Thyroid gland (tissue), 4 donors: ENCODE results near the gene PLEKHA6. TPM values are rescaled to one million over a fixed set of nuclear protein-coding genes. Genes with fewer than 3 reads are reported as not detected.
A peak's percentile ranks its signal among the peaks of the same experiment; 100 is the strongest.

Experiments used
- DNase-seq, 2 donors: peaks; one replicate each; pipeline ENCODE4 v3.0.0-alpha.2; 2019
- H3K27ac ChIP-seq, 3 donors: fragments of 200-600 bp; sonication (generic); 1 replicate in 2 of 3; 2 replicates in 1 of 3; pipeline ENCODE4 v1.5.1; 2016 to 2019; ENCODE audit warnings: mild to moderate bottlenecking in 1 of 3, moderate library complexity in 1 of 3
- H3K27me3 ChIP-seq: fragments of 200-600 bp; sonication (generic); one replicate; pipeline ENCODE4 v1.5.1; 2019
- H3K36me3 ChIP-seq, 2 donors: fragments of 200-600 bp; sonication (generic); one replicate each; pipeline ENCODE4 v1.5.1; 2016 to 2019
- H3K4me1 ChIP-seq, 2 donors: fragments of 200-600 bp; sonication (generic); one replicate each; pipeline ENCODE4 v1.5.1; 2017 to 2019
- H3K4me3 ChIP-seq, 3 donors: fragments of 200-600 bp; sonication (generic); replicated peaks in 1 of 3; 1 replicate in 2 of 3; 2 replicates in 1 of 3; pipeline ENCODE4 v1.5.1; 2016; ENCODE audit warnings: mild to moderate bottlenecking in 1 of 3
- H3K9me3 ChIP-seq: fragments of 200-600 bp; sonication (generic); one replicate; pipeline ENCODE4 v1.5.1; 2017
- POLR2A ChIP-seq, 2 donors: fragments of 450-650 bp; IDR thresholded peaks; one replicate each; pipeline ENCODE4 v1.6.1; 2017; ENCODE audit warnings: antibody characterized with exemption in 2 of 2, mild to moderate bottlenecking in 2 of 2, moderate library complexity in 1 of 2
- WGBS, 2 donors: methylation state at CpG; one replicate each; pipeline ENCODE4 v1.1.5; 2017; 5-methylcytosine and 5-hydroxymethylcytosine counted together
- intact Hi-C: fragments of 100-400 bp; cut with DNase I; formaldehyde crosslinking; loops from one replicate; pipeline ENCODE4 v1.15.1; 2023
- total RNA-seq, 4 donors: library from RNA; depleted of rRNA; stranded (reverse); fragments of >200 nt; gene quantifications; one replicate each; pipeline ENCODE4 v1.2.3, GENCODE V29; 2016
- TF ChIP-seq, protein P1 (sequence below), 6 experiments: fragments of 200-600 bp in 3 of 6; fragments of 450-650 bp in 3 of 6; sonication (generic) in 3 of 6; IDR thresholded peaks; one replicate each; pipeline ENCODE4 v1.5.1; 2016 to 2019; ENCODE audit warnings: antibody characterized with exemption in 6 of 6, mild to moderate bottlenecking in 2 of 6, inconsistent platforms in 1 of 6, moderate library complexity in 1 of 6

The PLEKHA6 gene
- total RNA-seq, 4 donors from 2014 or later: 2.9 to 8.9 (median 4.0) TPM

DNA sequence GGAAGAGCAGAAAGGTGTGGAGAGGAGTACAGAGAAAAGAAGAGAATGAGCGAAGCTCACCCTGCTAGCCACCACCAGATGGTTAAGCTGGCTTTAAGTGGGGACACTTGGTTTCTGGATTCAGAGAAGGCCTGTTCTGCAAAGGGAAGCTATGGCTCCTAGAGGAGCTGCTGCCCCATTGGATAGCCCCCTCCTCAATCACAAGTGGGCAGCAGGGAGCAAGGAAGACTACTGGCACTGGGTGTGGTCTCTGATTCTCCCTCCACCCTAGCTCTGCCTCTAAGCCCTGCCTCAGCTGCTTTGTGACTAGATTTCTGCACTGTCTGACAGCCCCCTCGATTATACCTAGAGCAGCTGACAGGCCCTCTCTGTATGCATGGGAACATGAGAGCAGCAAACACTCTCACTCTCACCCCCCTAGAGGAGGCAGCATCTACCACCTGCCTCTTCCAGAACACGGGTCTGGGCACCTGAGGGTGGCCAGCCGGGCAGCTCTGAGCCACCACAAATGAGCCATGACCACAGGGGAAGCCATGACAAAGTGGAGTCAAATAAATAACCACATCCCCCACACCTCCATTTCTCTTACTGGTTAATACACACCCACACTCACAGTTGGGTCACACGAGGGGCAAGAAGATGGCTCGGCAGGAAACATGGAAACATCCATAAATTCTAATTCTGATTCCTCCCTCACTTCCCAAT lies 13.6 kb downstream of the PLEKHA6 start:
- Histone ChIP-seq H3K4me1 (peaks cover 0 to 11% of the 10 kb centered on the region in 2 donors), H3K36me3 (no peaks in the 10 kb centered on the region), H3K27me3 (no peaks in the 10 kb centered on the region), H3K27ac (no peak overlapping the region), H3K4me3 (no peak overlapping the region), H3K9me3 (no peaks in the 10 kb centered on the region)
- DNase-seq: no peak
- TF ChIP-seq, protein P1, sequence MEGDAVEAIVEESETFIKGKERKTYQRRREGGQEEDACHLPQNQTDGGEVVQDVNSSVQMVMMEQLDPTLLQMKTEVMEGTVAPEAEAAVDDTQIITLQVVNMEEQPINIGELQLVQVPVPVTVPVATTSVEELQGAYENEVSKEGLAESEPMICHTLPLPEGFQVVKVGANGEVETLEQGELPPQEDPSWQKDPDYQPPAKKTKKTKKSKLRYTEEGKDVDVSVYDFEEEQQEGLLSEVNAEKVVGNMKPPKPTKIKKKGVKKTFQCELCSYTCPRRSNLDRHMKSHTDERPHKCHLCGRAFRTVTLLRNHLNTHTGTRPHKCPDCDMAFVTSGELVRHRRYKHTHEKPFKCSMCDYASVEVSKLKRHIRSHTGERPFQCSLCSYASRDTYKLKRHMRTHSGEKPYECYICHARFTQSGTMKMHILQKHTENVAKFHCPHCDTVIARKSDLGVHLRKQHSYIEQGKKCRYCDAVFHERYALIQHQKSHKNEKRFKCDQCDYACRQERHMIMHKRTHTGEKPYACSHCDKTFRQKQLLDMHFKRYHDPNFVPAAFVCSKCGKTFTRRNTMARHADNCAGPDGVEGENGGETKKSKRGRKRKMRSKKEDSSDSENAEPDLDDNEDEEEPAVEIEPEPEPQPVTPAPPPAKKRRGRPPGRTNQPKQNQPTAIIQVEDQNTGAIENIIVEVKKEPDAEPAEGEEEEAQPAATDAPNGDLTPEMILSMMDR (IDR thresholded peaks at IDR 0.05): no peak
- TF ChIP-seq POLR2A (IDR thresholded peaks at IDR 0.05): no peak
- WGBS, 2 donors: 84 to 90% methylated on average over 6 of the region's 6 CpGs
- intact Hi-C loops: no loop called here

DNA sequence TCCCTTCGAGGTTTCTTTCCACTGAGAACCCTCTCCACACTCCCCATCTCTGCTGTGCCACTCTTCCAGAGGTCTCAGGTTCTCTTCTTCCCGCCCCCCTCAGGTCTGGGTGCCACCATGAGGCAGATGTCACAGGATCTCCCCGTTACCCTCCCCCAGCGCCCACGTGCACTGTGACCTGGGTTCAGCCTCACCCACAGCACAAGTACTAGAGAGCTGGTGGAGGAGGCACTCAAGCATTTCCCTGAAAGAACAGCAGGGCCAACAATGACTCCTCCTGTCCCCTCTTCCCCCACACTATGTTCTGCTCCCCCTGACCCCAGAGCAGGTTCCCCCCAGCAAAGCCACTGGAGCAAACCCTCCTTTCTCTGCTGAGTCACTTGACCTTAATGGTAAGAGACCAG lies 14.3 kb downstream of the PLEKHA6 start:
- no peaks in the 10 kb centered on the region for H3K9me3 ChIP-seq
- H3K4me3 ChIP-seq: no peak overlapping the region
- intact Hi-C loops: no loop called here
- H3K27me3 ChIP-seq: no peaks in the 10 kb centered on the region
- peak overlapping the region in 1 of 3 donors; percentile 24 for H3K27ac ChIP-seq
- DNase-seq: peak; percentile 68 to 74
- WGBS, 2 donors: 43 to 53% methylated on average over 5 of the region's 5 CpGs
- H3K4me1 ChIP-seq: peaks cover 0 to 11% of the 10 kb centered on the region in 2 donors
- TF ChIP-seq, protein P1 (IDR thresholded peaks at IDR 0.05): no peak
- no peak for TF ChIP-seq POLR2A (IDR thresholded peaks at IDR 0.05)
- H3K36me3 ChIP-seq: no peaks in the 10 kb centered on the region

DNA sequence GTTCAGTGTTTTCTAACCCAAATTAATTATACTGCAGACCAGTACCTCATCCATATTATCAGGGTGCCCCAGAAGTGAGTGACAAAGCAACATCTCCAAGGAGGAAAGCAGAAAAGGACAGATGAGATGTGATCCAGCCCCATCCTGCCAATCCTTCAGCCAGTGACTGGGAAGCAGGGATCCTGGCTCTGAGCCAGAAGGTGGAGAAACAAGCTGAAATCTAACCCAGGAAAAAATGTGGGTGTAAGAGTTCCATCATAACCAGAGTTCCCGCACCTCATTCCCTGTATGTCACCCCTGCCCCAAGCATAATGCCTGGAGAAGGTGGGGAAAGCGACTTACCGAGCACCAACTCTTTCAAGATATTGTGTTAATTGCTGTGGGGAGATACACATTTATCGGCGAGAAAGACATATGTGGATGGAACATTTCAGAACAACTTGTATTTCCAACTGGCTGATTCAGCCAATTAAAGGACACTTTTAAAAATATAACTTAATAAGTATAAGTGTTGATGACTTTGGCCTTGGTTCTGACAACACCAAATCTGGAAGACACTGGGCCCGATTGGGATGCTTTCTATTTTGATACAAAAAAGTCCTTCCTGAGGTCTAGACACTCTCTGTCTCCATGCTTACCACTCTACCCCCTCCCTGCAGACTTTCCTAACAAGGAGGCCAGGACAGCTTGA lies 14.9 kb downstream of the PLEKHA6 start:
- 85 to 92% methylated on average over 6 of the region's 6 CpGs for WGBS, 2 donors
- TF ChIP-seq, protein P1 (IDR thresholded peaks at IDR 0.05): no peak
- no peak for TF ChIP-seq POLR2A (IDR thresholded peaks at IDR 0.05)
- H3K36me3 ChIP-seq: no peaks in the 10 kb centered on the region
- peak; percentile 10 to 22 for DNase-seq
- H3K27ac ChIP-seq: peak overlapping the region in 1 of 3 donors; percentile 24
- intact Hi-C loops: no loop called here
- H3K27me3 ChIP-seq: no peaks in the 10 kb centered on the region
- H3K9me3 ChIP-seq: no peaks in the 10 kb centered on the region
- H3K4me3 ChIP-seq: no peak overlapping the region
- peaks cover 0 to 11% of the 10 kb centered on the region in 2 donors for H3K4me1 ChIP-seq

DNA sequence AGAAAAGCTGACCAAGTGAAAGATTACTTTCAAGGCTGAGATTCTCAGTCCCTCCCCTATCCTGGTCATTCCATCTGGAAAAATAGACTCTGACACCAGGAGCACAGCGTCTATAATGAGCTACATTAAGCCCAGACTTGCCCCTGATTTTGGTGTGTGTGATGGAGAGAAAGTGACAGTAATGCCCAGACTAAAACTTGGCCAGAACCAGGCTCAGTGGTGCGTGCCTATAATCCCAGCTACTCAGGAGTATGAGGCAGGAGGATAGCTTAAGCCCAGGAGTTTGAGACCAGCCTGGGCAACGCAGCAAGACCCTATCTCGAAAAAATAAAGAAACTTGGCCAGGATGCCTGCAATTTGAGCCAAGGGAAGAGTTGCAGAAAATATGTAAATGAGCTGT lies 15.9 kb downstream of the PLEKHA6 start:
- TF ChIP-seq, protein P1 (IDR thresholded peaks at IDR 0.05): no peak
- no peak for TF ChIP-seq POLR2A (IDR thresholded peaks at IDR 0.05)
- Histone ChIP-seq H3K27ac (no peak overlapping the region), H3K27me3 (no peaks in the 10 kb centered on the region), H3K9me3 (no peaks in the 10 kb centered on the region), H3K4me1 (peaks cover 0 to 11% of the 10 kb centered on the region in 2 donors), H3K4me3 (no peak overlapping the region), H3K36me3 (no peaks in the 10 kb centered on the region)
- intact Hi-C loops: no loop called here
- 84 to 90% methylated on average over 4 of the region's 4 CpGs for WGBS, 2 donors
- no peak for DNase-seq

DNA sequence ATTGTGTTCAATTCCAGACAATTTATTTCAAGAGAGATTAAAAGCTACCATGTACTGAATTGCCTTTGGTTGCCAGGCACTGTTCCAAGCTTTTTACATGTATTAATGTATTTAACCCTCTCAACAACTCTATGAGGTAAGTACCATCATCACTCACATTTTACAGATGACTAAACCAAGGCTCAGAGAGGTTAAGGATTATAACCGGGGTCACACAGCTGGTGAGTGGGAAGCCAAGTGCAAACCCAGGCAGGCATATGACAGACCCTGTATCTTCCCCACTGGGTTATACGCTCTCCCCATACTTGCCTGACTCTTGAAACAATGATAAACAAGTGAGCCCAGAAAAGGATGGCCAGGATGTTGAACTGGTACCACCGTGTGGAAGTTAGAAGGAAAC lies 16.5 kb downstream of the PLEKHA6 start:
- no peak overlapping the region for H3K4me3 ChIP-seq
- H3K27ac ChIP-seq: no peak overlapping the region
- no peaks in the 10 kb centered on the region for H3K27me3 ChIP-seq
- 91 to 97% methylated on average over 3 of the region's 3 CpGs for WGBS, 2 donors
- intact Hi-C loops: no loop called here
- no peak for DNase-seq
- no peak for TF ChIP-seq POLR2A (IDR thresholded peaks at IDR 0.05)
- TF ChIP-seq, protein P1 (IDR thresholded peaks at IDR 0.05): no peak
- no peaks in the 10 kb centered on the region for H3K9me3 ChIP-seq
- H3K4me1 ChIP-seq: peaks cover 0 to 11% of the 10 kb centered on the region in 2 donors
- H3K36me3 ChIP-seq: no peaks in the 10 kb centered on the region
